Adrenal gland (tissue), 12 donors: ENCODE data around the gene PCSK4. TPM values are rescaled to one million over a fixed set of nuclear protein-coding genes. Genes with fewer than 3 reads are reported as not detected.

Experiments
- DNase-seq, 7 donors: peaks; one replicate each; pipeline ENCODE4 v3.0.0-alpha.2; 2019 to 2020
- H3K27ac ChIP-seq, 5 donors: fragments of 200-600 bp; sonication (generic) in 4 of 5; 1 replicate in 3 of 5; 2 replicates in 2 of 5; pipeline versions ENCODE4 v1.5.1 to v1.8.0; 2016 to 2020; ENCODE audit warnings: mild to moderate bottlenecking in 1 of 5
- H3K27me3 ChIP-seq: fragments of 200-600 bp; 2 replicates; pipeline ENCODE4 v1.8.0; 2021
- H3K36me3 ChIP-seq, 2 donors: fragments of 200-600 bp; replicated peaks in 1 of 2; 1 replicate in 1 of 2; 2 replicates in 1 of 2; pipeline versions ENCODE4 v1.5.1 to v1.8.0; 2018 to 2022
- H3K4me1 ChIP-seq, 2 donors: fragments of 200-600 bp; replicated peaks in 1 of 2; 1 replicate in 1 of 2; 2 replicates in 1 of 2; pipeline versions ENCODE4 v1.5.1 to v1.8.0; 2018 to 2021
- H3K4me3 ChIP-seq, 4 donors: fragments of 200-600 bp; sonication (generic) in 3 of 4; one replicate each; pipeline ENCODE4 v1.5.1; 2016 to 2018
- H3K9me3 ChIP-seq, 3 donors: fragments of 200-600 bp; sonication (generic) in 1 of 3; replicated peaks in 1 of 3; 1 replicate in 2 of 3; 2 replicates in 1 of 3; pipeline versions ENCODE4 v1.5.1 to v1.8.0; 2016 to 2021
- POLR2A ChIP-seq, 2 donors: fragments of 450-650 bp; IDR thresholded peaks; one replicate each; pipeline ENCODE4 v1.6.1; 2017; ENCODE audit warnings: antibody characterized with exemption in 2 of 2, mild to moderate bottlenecking in 2 of 2, moderate library complexity in 1 of 2
- WGBS, 4 donors: extraction: QIAGEN DNeasy Blood & Tissue Kit in 2 of 4; methylation state at CpG; one replicate each; pipeline versions ENCODE4 v1.1.5 to v1.1.7; 2013 to 2017; 5-methylcytosine and 5-hydroxymethylcytosine counted together
- intact Hi-C, 2 donors: fragments of 100-400 bp; cut with DNase I; formaldehyde crosslinking; loops; one replicate each; pipeline versions ENCODE4 v1.14.1 to v1.15.0; 2022 to 2023
- polyA plus RNA-seq, 3 donors: library from polyadenylated mRNA; stranded (reverse); fragments of 200-250 nt in 2 of 3; fragments of 350-450 nt in 1 of 3; fragmentation: Illumina TruSeq in 1 of 3; extraction: RNeasy Lipid Tissue Mini Kit (QIAGEN cat#74804) in 1 of 3; gene quantifications; one replicate each; pipeline ENCODE4 v1.2.3, GENCODE V29; 2013 to 2014
- total RNA-seq, 9 donors: library from RNA; depleted of rRNA in 4 of 9; stranded (reverse); fragments of >200 nt in 4 of 9; fragments of 120-200 nt in 1 of 9; fragmentation: NEBNext Ultra II Directional in 1 of 9; extraction: Animal tissue kit (Norgen Biotek cat#: 25700) in 1 of 9; gene quantifications; one replicate each; pipeline versions ENCODE4 v1.1.0 to v1.2.4, GENCODE V29; 2013 to 2023
- TF ChIP-seq, protein P1 (sequence below), 6 experiments: fragments of 450-650 bp in 4 of 6; fragments of 200-600 bp in 2 of 6; sonication (generic) in 1 of 6; IDR thresholded peaks; 1 replicate in 5 of 6; 2 replicates in 1 of 6; pipeline versions ENCODE4 v1.5.1 to v1.8.0; 2016 to 2021; ENCODE audit warnings: antibody characterized with exemption in 6 of 6, mild to moderate bottlenecking in 2 of 6, moderate library complexity in 1 of 6
- donor health status: healthy with polysubstance abuse.
- donor health status: Bipolar disorder and iron deficiency.
- donor health status: DM: yes; HTN: yes; CAD: no.
- donor health status: DM: no; HTN: no; CAD: no.
- donor health status: DM: no; HTN: no; CAD: no.
- donor health status: DM: yes; HTN: yes; CAD: no.

Gene PCSK4
- total and polyA plus RNA-seq, 12 donors, result 1.2 to 29.7 (median 4.8) TPM

DNA sequence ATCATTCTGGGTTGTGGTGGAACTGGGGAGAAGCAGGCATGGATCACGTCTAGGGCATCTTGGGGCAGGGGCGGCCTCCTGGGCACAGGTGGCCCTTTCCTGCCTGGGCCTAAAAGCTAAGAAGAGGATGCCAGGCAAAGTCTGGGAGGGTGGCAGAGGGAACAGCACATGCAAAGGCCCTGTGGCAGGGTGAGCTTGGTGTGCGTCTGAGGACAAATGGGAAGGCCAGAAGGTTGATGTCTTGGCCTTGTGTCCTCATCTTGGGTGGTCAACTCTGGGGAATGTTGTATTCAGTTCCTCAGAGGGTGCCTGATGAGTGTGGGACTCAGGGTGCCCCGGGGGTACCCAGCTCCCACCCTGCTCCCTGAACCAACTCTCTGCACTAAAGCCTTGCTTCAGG lies 28.3 kb upstream of the PCSK4 start:
- 84 to 85% (median 84%) methylated on average over 3 to 4 of the region's 4 CpGs for WGBS, 4 donors
- intact Hi-C loops, result loop anchor here in 1 of 2 donors (10.0 kb wide), 1 partner anchor 234 kb away; the partner anchor contains the start of gene EFNA2
- Histone ChIP-seq H3K9me3 (no peaks in the 10 kb centered on the region), H3K4me3 (no peak overlapping the region), H3K36me3 (no peaks in the 10 kb centered on the region), H3K27me3 (peaks cover 25% of the 10 kb centered on the region), H3K4me1 (peaks cover under 1 to 3% of the 10 kb centered on the region in 2 donors), H3K27ac (no peak overlapping the region)
- TF ChIP-seq, protein P1, sequence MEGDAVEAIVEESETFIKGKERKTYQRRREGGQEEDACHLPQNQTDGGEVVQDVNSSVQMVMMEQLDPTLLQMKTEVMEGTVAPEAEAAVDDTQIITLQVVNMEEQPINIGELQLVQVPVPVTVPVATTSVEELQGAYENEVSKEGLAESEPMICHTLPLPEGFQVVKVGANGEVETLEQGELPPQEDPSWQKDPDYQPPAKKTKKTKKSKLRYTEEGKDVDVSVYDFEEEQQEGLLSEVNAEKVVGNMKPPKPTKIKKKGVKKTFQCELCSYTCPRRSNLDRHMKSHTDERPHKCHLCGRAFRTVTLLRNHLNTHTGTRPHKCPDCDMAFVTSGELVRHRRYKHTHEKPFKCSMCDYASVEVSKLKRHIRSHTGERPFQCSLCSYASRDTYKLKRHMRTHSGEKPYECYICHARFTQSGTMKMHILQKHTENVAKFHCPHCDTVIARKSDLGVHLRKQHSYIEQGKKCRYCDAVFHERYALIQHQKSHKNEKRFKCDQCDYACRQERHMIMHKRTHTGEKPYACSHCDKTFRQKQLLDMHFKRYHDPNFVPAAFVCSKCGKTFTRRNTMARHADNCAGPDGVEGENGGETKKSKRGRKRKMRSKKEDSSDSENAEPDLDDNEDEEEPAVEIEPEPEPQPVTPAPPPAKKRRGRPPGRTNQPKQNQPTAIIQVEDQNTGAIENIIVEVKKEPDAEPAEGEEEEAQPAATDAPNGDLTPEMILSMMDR (IDR thresholded peaks at IDR 0.05), result no peak
- no peak for TF ChIP-seq POLR2A (IDR thresholded peaks at IDR 0.05)
- DNase-seq, result no peak

DNA sequence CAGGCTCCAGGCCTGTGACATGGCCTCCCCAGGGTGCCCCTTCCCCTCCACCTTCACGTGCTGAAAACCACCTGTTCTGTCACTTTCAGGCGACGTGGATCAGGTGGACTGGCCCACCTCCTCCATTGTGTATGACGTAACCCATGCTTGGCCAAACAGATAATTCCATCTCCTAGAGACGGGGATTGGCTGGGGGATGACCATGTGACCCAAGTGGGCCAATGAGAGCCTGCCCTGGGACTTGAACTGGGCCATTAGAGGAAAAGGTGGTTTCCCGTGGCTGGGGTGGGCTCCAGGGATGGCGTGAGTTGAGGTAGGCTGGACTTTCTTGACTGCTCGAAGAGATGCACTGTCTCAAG lies 26.2 kb upstream of the PCSK4 start:
- Histone ChIP-seq H3K36me3 (no peaks in the 10 kb centered on the region), H3K27ac (no peak overlapping the region), H3K27me3 (peaks cover 22% of the 10 kb centered on the region), H3K4me3 (no peak overlapping the region), H3K9me3 (no peaks in the 10 kb centered on the region), H3K4me1 (peaks cover 4 to 7% of the 10 kb centered on the region in 2 donors)
- intact Hi-C loops, result loop anchor here in 1 of 2 donors (10.0 kb wide), 1 partner anchor 232 kb away; the partner anchor contains the start of gene EFNA2
- TF ChIP-seq, protein P1 (IDR thresholded peaks at IDR 0.05), result no peak
- TF ChIP-seq POLR2A (IDR thresholded peaks at IDR 0.05), result no peak
- no peak for DNase-seq
- 60 to 85% (median 79%) methylated on average over 8 of the region's 8 CpGs for WGBS, 4 donors

DNA sequence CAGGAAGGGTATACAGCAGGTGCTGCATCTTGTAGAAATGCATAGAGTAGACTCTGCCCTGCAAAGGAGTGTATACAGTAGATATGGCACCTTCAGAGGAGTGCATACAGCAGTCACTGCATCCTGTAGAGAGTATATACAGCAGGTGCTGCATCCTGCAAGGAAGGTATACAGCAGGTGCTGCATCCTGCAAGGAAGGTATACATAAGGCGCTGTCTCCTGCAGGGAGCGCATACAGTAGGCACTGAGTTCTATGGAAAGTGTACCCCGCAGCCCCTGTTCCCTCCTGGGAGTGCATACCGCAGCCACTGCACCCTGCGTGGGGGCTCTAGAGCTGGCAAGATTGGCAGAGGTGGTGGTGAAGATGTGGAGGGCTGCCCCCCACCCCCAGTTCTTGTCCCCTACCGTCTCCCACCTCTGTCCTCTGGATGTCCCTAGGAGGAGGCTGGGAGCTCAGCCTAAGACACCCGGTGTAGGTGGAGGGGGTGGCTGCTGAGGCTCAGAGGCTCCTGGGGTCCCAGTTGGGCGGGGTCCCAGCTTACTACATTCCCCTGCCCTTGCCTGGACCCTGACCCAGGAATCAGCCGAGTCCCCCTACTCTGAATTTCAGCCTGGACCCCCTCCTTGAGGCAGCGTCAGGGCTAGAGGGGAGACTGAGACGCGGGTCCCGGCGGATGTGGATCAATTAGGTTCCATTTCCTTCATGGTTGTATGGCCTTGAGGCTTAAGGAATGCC lies 25.0 kb upstream of the PCSK4 start:
- WGBS, 4 donors, result 62 to 83% (median 70%) methylated on average over 8 to 14 of the region's 14 CpGs

GRCh38 chr19:1514295-1514661 lies 24.1 kb upstream of the PCSK4 start:
- intact Hi-C loops, result loop anchor here in 1 of 2 donors (10.0 kb wide), 1 partner anchor 229 kb away; the partner anchor contains the start of gene EFNA2
- no peaks in the 10 kb centered on the region for H3K9me3 ChIP-seq
- WGBS, 4 donors, result 57 to 82% (median 73%) methylated on average over 7 to 10 of the region's 10 CpGs
- TF ChIP-seq, protein P1 (IDR thresholded peaks at IDR 0.05), result no peak
- TF ChIP-seq POLR2A (IDR thresholded peaks at IDR 0.05), result no peak
- no peak overlapping the region for H3K4me3 ChIP-seq
- peaks cover 4 to 7% of the 10 kb centered on the region in 2 donors for H3K4me1 ChIP-seq
- no peak for DNase-seq
- H3K36me3 ChIP-seq, result no peaks in the 10 kb centered on the region
- no peak overlapping the region for H3K27ac ChIP-seq
- H3K27me3 ChIP-seq, result peaks cover 22% of the 10 kb centered on the region

More for the DNA sequence above, 25.0 kb upstream of the PCSK4 start:
- DNase-seq, result no peak
- no peak overlapping the region for H3K27ac ChIP-seq
- H3K27me3 ChIP-seq, result peaks cover 22% of the 10 kb centered on the region
- H3K9me3 ChIP-seq, result no peaks in the 10 kb centered on the region
- intact Hi-C loops, result loop anchor here in 1 of 2 donors (10.0 kb wide), 1 partner anchor 230 kb away; the partner anchor contains the start of gene EFNA2
- TF ChIP-seq, protein P1 (IDR thresholded peaks at IDR 0.05), result no peak
- TF ChIP-seq POLR2A (IDR thresholded peaks at IDR 0.05), result no peak
- H3K4me1 ChIP-seq, result peaks cover 4 to 7% of the 10 kb centered on the region in 2 donors
- no peak overlapping the region for H3K4me3 ChIP-seq
- H3K36me3 ChIP-seq, result no peaks in the 10 kb centered on the region
